ENCODE measurements around the gene BRCC3.
"Not testable (repeated sequence)": the region's sequence is repeated elsewhere in the genome, so short reads cannot be mapped to it uniquely, and the experiment has no call there.

Gene BRCC3

DNA sequence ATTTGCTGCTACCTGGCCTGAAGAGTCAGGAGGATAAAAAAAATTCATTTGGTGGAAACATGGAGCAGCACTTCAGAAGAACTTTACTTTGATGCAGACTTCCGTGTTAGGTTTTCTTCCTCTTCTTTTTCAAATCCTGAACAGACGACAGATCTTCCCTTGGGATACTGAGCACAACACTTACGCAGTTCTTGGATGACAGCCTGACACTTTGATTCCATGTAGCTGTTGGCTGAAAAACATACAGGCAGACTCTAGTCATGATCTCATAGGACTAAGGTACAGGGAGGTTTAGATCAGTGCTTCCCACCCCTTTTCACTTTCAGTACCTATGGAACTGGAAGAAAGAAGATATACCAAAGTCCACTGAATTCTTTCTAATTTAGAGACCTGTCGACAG lies 9.5 kb upstream of the BRCC3 start:
- DNase-seq = no peak

DNA sequence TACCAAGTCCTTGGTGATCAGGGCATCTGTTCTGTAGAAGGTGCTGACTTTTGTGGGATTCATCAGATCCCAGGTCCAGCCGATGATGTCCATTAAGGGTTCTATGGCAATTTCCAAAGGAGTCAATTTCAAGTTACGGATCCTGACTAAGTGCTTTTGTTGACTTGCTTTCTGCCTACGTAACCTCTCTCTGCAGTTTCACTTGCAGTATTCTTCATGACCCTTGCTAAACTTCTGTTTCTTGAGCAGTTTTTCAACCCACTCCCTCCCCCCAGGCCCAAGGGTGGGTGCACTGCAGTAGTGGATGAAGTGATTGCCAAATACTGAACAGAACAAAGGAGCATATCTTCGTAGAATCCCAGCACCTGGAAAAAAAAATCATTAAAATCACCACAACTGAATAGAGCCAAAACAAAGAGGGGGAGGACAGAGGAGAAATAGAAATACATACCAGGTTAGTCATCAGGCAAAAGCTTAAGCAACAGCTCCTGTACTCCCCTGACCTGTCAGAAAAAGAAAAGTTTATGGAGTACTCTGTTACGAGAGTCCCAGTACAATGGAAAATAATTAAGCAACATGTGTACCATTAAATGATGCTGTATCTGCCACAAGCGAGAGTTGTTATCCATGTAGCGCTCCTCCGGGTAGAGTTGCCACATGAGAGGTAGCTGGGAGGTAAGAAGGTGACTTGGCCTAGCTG lies 6.1 kb upstream of the BRCC3 start:
- no peak for DNase-seq

DNA sequence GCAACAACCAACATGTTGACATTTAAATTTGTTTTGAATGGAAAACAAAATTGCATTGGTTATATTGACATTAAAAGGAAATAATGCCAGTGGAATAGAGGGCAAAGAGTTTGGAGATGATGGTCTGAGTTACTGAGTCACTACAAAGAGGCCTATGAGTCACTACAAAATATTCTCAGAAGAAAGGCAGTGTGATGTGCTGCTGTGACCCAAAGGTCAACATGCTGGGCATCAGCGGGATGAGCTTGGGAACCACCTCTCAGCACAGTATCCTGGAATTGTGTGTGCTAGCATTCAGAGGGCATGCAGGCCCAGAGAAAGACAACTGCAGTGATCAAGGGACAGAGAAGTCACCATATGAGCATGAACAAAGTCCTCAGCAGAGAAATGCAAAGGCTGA lies 3.1 kb upstream of the BRCC3 start:
- no peak for DNase-seq

DNA sequence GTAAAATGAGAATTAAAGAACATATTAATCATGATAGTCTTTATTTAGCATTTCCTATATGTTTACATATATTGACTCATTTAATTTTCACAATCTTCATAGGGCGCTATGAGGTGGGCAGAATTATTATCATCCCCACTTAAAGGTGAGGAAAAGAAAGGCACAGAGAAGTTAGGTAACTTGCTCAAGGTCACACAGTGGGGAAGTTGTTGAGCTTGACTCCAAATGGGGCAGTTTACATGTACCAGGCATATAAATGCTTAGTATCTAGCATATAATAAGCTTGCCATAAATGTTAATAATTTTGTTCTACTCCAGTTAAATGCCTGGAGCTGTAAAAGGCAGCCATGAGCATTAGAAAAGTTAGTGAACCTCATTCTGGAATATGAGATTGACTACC lies 1.9 kb upstream of the BRCC3 start:
- no peak for DNase-seq

DNA sequence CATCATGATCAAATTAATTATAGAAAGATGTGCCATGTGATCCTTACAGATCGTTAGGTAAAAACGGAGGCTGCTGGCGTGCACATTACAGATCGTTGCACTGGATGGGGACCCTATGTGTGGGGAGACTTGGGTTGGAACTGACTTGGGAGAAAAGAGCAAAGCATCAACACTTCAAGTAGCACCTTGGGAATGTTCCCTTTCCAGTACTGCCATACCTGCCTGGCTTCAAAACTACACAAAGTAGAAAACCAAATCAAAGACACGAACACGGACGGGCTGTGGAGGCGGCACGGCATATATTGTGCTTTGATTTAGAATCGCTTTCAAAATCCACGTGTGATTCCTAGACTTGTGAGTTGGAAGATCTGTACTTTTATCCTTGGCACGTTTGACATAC lies 1.3 kb upstream of the BRCC3 start:
- peak; percentile 23 for DNase-seq

DNA sequence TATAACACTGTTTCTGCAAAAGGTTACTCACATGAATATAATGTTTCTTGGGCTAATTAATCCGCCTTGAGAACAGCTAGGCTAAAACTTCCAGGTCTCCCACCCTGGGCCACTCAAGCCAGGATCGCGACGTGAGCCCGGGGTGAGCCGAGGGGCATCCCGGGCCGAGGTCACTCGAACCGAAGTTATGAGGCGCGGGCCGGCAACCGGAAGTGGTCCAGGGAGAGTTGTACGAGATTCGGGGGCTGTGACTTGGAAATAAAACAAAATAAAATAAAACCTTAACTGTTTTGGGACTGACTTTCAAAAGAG lies 689 bp upstream of the BRCC3 start:
- no peak for DNase-seq

DNA sequence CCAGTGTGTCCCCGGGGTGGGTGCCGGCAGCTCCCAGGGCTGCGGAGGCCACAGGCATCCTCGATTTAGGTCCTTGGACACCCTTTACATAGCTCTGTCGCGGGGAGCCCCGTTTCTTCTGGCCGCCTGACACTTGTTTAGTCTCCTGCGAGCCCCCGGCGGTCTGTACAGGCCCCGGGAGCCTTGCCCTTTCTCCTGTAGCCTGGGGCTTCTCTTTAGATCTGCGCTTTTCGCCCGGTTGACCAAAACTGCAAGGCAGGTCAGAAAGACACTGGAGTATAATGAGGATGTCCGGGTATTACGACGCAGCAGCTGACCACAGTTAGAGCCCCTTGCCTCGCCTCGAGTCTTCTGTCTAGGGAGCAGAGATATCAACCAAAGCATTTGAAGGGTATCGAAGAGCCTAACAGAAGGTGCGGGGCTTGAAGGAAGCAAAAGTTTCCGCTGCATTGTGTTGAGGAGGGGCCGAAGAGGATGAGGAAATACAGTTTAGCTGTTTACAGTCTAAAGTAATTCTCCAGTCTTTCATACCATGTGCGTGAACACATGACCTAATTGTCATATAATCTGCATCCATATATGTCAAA lies 479 bp downstream of the BRCC3 start:
- no peak for DNase-seq

DNA sequence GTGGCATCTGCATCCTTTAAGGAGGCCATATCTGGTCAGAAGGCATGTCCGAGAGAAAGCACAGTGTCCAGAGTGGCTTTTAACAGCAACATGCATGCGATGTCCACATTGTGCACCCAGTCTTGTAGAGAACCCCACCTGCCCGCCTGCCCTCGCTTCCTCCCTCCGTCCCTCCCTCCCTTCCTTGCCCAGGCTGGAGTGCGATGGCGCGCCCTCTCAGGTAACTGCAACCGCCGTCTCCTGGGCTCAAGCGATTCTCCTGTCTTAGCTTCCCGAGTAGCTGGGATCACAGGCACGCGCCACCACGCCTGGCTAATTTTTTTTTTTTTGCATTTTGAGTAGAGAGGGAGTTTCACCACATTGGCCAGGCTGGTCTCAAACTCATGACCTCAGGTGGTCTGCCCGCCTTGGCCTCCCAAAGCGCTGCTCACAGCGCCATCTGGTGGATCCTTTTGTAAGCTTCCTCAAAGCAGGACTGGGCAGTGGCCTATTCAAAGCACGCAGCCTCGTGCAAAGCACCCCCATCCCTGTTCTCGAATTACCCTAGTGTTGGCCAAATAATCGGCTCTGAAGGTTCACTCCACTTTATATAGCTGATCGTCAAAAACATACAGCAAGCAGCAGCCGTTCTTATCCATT lies 15.0 kb downstream of the BRCC3 start:
- DNase-seq = no peak

DNA sequence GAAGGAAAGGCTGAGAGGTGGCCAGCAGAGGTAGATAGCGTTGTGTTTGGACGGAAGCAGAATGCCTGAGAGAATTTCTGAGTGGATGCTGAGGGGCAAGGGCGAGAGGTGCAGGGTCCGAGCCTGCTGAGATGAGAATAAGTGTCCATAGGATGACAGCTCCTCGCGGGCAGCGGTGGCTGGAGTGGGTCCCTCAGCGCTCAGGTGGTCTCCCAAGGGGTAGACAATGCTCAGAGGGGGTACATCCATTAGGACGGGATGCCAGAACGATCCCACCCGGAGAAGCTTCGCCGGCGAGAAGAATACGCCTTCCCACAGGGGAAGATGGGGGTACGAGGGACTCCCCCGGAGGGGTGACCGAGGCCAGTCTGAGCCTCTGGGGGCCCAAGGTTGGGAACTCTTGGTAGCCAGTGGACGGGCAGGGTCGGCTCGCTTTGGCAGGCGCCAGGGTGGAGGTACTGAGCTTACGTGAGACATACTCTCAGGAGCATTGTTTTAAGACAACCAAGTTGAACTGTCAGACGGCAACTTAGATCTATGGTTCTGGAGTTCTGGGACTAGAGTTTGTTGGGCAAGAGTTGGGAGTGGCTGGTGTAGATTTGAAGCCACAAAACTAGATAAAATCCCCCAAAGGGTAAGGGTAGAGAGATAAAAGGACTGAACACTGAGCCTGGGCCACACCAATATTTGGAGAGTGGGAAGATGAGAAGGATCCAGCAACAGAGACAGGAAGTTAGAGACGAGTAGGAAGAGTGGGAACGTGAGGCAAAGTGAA lies 15.8 kb downstream of the BRCC3 start:
- no peak for DNase-seq

DNA sequence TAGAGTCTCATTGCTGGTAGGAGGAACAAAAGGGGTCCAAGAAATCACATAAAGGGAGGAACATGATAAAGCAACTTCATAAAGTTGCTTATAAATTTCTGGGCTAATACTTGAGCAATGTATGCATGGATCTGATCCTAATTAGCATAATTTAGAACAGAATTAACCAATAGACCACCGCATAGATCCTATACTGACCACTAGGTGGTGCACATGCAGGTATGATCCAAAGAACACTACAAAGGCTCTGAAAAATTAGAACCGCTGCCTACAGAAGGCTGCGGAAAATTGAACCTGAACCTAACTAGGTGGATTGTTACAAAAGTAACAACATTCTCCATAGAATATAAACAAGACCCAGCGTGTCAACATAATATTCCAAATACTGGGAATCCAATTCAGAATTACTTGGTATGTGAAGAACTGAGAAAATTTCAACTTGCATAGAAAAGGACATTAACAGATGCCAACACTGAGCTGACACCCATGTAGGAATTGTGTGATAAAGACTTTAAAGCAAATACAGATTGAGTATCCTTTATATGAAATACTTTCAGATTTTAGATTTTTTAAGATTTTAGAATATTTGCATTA lies 23.3 kb downstream of the BRCC3 start:
- DNase-seq = peak; percentile 2

DNA sequence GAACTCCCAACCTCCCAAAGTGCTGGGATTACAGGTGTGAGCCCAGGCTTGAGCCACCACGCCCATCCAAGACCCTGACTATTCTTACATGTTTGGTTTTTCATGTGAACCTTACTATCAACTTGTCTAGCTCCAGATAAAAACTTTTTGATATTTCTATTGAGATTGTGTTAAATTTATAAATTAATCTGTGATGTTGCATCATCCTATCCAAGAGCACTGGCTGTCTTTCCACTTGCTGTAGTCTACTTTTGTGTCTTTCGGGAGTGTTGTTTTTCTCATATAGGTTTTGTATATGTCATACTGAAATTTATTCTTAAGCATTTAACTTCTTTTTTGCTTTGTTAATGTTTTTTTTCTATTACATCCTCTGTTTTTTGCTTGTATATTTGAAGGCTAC lies 34.6 kb downstream of the BRCC3 start:
- DNase-seq = no peak

DNA sequence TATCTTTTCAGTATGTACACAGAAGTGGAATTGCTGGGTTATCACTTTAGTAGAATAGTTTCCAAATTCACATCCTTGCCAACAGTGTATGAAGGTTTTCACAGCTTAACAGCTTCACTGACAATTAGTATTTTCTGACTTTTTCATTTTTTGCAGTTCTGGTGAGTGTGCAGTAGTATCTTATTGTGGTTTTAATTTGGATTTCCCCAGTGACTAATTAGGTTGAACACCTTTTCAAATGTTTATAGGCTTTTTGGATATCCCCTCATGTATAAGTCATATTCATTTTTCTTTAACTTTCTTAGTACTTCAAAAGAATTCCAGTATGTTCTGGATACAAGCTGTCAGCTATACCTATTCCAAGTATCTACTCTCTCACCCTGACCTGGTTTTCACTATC lies 37.1 kb downstream of the BRCC3 start:
- no peak for DNase-seq

DNA sequence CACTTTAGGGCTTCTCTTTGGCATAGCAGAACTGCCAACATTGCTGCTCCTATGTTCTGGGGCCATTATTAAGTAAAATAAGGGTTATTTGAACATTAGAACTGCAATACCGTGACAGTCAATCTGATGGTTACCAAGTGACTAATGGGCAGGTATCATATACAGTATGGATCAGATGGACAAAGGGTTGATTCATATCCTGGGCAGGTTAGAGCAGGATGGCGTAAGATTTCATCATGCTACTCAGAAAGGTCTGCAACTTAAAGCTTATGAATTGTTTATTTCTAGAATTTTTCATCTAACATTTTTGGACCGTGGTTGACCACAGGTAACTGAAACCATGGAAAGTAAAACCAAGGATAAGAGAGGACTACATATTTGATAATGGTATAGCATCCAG lies 40.9 kb downstream of the BRCC3 start:
- no peak for DNase-seq

DNA sequence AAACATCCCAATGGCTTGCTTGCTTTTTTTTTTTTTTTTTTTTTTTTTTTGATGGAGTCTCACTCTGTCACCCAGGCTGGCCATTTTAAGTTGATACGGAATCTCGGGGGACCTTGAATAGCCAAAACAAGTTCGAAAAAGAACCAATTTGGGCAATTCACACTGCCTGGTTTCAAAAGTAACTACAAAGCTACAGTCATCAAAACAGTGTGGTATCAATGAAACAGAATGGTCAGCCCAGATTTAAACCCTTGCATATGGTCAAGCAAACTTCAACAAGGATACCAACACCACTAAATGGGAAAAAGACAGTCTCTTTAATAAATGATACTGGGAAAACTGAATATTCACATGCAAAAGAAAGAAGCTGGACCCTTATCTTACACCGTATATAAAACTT lies 41.8 kb downstream of the BRCC3 start:
- no peak for DNase-seq

DNA sequence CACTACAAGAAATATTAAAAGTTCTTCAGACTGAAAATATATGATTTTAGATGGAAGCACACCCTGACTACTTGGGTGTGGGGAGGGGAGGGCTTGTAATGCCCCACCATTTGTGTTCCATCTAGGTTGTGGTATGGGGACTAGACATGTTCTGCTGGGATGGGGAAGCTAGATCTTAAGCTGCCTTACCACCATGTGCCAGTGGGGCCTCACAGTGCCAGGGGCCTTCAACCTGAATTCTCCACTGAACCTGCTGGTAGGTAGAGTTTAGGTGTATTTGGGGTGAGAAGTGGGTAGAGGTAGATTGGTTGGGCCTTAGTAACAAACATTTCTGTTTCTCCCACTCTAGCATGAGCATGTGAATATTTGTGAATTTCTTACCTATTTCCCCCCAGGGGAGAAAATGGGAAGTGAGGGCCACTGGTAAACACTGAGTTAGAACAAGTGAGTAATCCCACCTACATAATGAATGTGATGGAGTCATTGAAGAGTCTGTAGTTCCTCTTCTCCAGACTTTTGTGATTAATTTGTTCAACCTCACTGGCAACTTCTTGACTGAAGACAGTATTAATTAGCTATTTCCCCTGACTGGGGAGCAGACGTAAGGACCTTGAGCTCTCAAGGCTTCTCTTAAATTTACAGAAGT lies 44.0 kb downstream of the BRCC3 start:
- DNase-seq = no peak

DNA sequence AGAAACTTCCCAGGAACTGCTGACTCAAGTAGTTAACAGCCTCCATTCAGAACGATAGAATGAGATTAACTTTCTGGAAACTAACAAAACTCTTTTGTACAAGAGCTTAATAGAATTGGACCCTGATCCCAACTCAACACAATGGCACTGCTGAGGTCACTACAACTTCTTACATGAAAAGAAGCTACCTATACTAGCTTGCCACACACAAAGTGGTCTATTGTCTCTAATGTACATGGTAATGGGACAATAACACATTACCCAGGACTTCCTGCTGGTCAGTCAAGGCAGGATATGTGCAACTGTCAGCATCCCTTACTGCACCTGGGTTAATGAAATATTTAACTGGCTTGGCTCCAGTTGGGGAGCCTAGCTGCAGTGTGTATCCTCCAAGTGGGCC lies 56.2 kb downstream of the BRCC3 start:
- no peak for DNase-seq

DNA sequence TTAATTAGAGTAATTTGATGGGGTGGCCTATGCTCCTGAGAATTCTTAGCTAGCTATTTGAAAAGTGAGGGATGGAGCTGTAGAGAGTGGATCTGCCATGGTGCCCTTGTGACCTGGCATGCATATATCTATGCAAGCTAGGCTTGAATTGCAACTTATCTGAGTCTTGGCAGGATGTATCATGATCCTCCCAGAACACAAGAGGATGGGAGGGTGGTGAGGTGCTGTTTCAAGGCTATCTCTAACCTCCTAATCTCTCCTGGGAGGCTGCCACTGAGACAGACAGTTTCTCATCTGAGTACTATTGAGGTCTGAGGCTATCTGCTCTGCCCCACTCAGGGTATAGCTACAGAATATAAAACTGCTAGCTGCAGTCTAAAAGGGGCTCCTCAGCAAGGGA lies 56.6 kb downstream of the BRCC3 start:
- no peak for DNase-seq

DNA sequence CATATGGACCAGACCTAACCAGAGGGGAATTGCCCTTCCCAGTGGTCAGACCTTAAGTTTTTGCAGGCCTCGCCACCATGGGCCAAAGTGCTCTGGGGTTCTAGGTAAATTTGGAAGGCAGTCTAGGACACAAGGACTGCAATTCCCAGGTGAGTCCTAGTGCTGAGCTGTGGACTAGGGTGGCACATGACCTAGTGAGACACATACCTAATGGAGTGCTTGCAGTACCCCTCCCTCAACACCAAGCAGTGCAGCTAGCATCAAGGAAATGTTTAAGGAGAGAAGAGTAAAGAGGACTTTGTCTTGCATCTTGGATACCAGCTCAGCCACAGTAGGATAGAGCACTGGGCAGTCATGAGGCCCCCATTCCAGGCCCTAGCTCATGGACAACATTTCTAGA lies 60.8 kb downstream of the BRCC3 start:
- no peak for DNase-seq

DNA sequence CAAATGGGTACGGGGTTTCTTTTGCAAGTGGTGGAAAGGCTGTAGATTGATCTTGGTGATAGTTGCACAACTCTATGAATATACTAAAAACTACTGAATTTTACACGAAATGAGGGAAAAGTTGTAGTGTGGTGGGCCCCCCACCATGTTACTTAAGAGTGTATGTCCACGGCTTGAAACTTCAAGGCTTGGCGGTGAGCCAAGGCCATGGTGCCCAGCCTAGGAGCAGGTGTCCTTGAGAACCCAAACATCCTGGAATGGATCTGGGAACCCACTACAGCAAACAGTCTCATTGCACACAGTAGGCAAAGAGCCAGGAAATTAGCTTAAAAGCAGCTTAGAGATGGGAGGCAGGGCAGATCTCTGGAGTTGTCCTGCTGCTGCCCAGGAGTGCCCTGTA lies 62.9 kb downstream of the BRCC3 start:
- DNase-seq = no peak

DNA sequence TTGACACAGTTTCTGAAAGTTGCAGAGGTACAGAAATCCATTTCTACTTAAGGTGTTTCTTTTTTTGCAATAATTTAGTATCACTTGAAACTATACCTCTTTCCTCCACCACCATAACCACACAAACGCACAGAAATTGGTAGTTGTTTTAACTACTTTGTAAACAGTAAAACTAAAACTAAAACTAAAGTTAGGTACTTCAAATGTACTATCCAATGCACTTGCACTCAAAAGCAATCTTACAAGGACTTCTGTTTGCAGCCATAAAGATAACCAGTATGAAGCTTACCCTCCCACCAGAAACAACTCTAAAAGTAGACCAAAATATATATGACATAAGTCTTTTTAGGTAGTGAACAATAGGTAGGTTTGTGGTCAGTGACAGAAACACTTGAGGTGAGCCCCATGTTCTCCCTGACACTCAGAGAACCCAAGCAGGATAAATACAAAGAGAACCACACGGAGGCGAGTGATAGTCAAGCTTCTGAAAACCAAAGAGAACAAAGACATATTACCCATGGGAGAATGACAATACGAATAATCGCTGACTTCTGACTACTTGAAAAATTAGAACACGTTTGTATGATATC lies 72.7 kb downstream of the BRCC3 start:
- no peak for DNase-seq

DNA sequence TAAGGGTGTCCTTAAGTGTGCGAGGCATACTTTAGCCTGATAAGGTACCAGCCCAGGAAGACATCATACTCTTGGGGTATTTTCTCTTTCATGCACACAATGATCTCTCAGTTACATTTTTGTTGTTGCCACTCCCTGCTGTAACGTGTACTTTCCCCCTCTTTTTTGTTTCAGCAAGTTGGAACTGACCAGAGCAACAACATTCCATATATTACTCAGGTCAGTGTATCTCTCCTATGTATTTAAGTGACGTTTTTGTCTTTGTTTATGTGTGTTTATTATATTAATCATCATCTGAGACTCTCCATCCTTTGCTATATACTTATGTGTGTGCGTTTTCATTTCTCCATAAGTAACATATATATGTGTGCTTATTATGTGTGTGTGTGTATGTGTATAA lies 73.6 kb downstream of the BRCC3 start:
- no peak for DNase-seq

DNA sequence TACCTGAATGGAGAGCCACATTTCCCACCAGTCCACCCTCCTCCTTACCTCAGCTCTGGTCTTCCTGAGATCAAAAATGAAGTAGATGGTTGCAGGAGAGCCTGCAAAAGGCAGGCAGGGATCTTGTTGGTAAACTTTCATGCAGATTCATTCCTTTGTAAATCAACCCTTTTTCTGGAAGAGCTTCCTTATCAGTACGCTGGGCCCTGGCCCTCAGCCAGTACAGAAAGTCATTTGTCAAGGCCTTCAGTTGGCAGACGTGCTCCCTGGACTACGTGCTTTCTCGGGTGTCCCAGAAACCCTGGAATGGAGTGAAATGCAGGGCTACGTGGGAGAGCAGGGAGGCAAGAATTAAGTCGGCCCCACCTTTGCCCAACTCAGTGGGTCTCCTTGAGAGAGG lies 76.3 kb downstream of the BRCC3 start:
- DNase-seq = not testable (repeated sequence)

DNA sequence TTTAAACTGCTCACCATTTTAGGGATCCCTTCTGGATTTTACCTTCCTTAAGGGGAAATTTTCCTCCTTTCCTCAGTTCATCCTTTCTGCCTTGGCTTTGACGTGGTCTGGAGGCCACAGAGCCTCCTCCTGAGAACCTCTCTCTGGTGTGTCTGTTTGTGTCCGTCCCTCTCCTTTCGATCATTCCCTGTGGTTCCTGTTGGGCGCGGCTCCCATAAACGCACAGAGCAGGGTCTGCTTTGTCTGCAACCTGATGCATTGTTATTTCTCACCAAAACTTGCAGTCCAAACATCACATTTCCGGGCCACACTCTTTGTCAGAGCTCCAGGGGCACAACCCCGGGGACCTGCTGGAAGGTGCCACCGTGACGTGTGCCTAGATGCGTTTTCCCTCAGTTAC lies 76.9 kb downstream of the BRCC3 start:
- not testable (repeated sequence) for DNase-seq

All from NCI-H748 treated with DMSO at 0.1 percent for 48 hours (cell line).